H1 (cell line): ENCODE results near the gene STOML2. TPM values are rescaled to one million over a fixed set of nuclear protein-coding genes. Genes with fewer than 3 reads are reported as not detected.

ENCODE experiments used
- EP300 ChIP-seq, 2 experiments: IDR thresholded peaks; 1 replicate in 1 of 2; 2 replicates in 1 of 2; pipeline ENCODE4 v1.6.1; 2011 to 2012; ENCODE audit warnings: low read depth in 2 of 2, low read length in 2 of 2, mild to moderate bottlenecking in 2 of 2, borderline replicate concordance in 1 of 2, inconsistent platforms in 1 of 2, moderate library complexity in 1 of 2
- polyA plus RNA-seq, 7 experiments: library from polyadenylated mRNA; depleted of rRNA in 3 of 7; stranded (reverse) in 5 of 7; unstranded in 2 of 7; fragments of >200 nt in 5 of 7; fragments of 200-250 nt in 2 of 7; gene quantifications; 1 replicate in 5 of 7; 2 replicates in 1 of 7; 4 replicates in 1 of 7; pipeline versions ENCODE4 v1.2.1 to v1.2.3, GENCODE V29; 2011 to 2013; ENCODE audit warnings: missing spikeins in 2 of 7, mixed read lengths in 2 of 7
- total RNA-seq: library from RNA; stranded (reverse); fragmentation: NEBNext Ultra II Directional; extraction: Animal tissue kit (Norgen Biotek cat#: 25700); gene quantifications from 2 replicates; pipeline ENCODE4 v1.2.1, GENCODE V29; 2021

STOML2 gene
- total and polyA plus RNA-seq, 2 of the 8 experiments (the other 6 are each of a cell fraction or from before 2014, with no cell fraction given) = 203 to 256 TPM

- TF ChIP-seq EP300 (IDR thresholded peaks at IDR 0.05; ENCODE audit: borderline replicate concordance in 1 of 2, low read depth in 2 of 2, low read length in 2 of 2) = no peak
Measured at GRCh38 chr9:35051069-35051967, 51.6 kb downstream of the STOML2 start (continued).

Other genes with a start within 250 kb of the STOML2 start
- gene PHF24, start 144.8 kb downstream of the STOML2 start, total RNA-seq = 0.35 and 1.0 TPM in 2 replicates
- gene PHF24, start 144.8 kb downstream of the STOML2 start, polyA plus RNA-seq (2011; rRNA removed) = 0.13 and 0.29 TPM in 2 replicates
- 34.1 and 38.0 TPM in 2 replicates for gene DNAJB5, start 113.4 kb downstream of the STOML2 start, total RNA-seq
- gene DNAJB5, start 113.4 kb downstream of the STOML2 start, polyA plus RNA-seq (2011; rRNA removed) = 25.0 and 27.8 TPM in 2 replicates
- 375 and 379 TPM in 2 replicates for gene VCP, start 30.5 kb downstream of the STOML2 start, total RNA-seq
- gene VCP, start 30.5 kb downstream of the STOML2 start, polyA plus RNA-seq (2011; rRNA removed) = 159 and 173 TPM in 2 replicates
- 86.7 and 87.1 TPM in 2 replicates for gene FANCG, start 23.2 kb downstream of the STOML2 start, total RNA-seq
- 66.6 and 75.2 TPM in 2 replicates for gene FANCG, start 23.2 kb downstream of the STOML2 start, polyA plus RNA-seq (2011; rRNA removed)
- 20.3 and 20.5 TPM in 2 replicates for gene PIGO, start 6.5 kb downstream of the STOML2 start, total RNA-seq
- gene PIGO, start 6.5 kb downstream of the STOML2 start, polyA plus RNA-seq (2011; rRNA removed) = 31.3 and 41.0 TPM in 2 replicates
- 6.4 and 6.9 TPM in 2 replicates for gene ATOSB, start 12.7 kb upstream of the STOML2 start, total RNA-seq
- gene ATOSB, start 12.7 kb upstream of the STOML2 start, polyA plus RNA-seq (2011; rRNA removed) = 10.4 and 13.3 TPM in 2 replicates
- gene UNC13B, start 58.9 kb upstream of the STOML2 start, total RNA-seq = 46.5 and 51.7 TPM in 2 replicates
- 23.1 and 28.7 TPM in 2 replicates for gene UNC13B, start 58.9 kb upstream of the STOML2 start, polyA plus RNA-seq (2011; rRNA removed)